ENCODE data around the gene CDC42SE1. TPM values are rescaled to one million over a fixed set of nuclear protein-coding genes. Genes with fewer than 3 reads are reported as not detected.

Gene CDC42SE1
- total RNA-seq, 1 experiment from 2014 or later, result 60.8 TPM

DNA sequence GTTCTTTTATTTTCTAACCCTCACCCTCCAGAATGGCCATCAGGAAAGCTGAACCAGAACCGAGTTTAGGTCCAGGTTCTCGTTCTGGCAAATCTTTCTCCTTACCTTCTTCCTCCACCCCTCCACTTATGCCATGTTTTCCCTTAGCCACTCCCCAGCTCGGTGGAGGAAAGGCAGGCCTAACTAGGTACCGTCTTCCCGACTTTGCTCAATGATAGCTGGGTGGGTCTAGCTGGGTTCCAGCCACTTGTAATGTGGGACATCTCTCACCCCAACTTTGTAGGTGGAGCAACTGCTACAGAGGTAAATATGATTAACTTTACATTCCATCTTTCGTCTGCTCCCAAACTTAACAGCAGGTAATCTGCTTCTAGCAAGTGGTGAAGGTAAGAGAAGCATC is 22.4 kb downstream of the CDC42SE1 start:
- H3F3A ChIP-seq (ENCODE audit: low read length, unreplicated experiment), result no peaks in the 10 kb centered on the region
- no TSS peak for BruUV-seq (replicated peaks)
- POLR2A ChIA-PET (ENCODE audit: unreplicated experiment), result no interaction called here

DNA sequence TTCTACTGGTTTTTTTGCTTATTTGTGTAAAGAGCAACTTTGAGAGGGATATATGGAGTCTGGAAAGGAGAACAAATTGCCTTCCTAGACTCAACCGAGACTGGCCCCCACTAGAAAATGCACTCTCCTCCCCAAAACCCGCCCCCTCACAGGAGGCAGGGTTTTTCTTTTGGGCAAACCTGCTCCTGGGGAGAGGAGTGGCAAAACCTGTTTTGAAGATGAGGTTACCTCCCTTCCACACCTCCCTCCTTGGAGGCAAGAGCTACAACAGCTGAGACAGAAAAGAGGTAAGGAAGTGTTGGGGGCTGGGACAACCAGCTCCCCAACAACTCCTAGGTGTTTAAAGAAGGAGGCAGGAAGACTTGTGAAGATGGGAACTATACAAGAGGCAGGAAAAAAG is 23.1 kb downstream of the CDC42SE1 start, which contains the start of gene BNIPL:
TSS of gene BNIPL (plus strand) at position 231 of the 400 bp plus-strand sequence. CDS start at position 371, 140 bp downstream.
- Histone ChIP-seq H4K20me1 (ENCODE audit: low read length) (no peaks in the 10 kb centered on the region), H3K9ac (ENCODE audit: low read length) (no peak within 1 kb of the TSS), H3K27ac (ENCODE audit: low read length) (no peak within 1 kb of the TSS), H3K27me3 (ENCODE audit: low read length) (no peaks in the 10 kb centered on the region), H3K79me2 (ENCODE audit: low read length) (no peaks in the 10 kb centered on the region), H2AFZ (ENCODE audit: low read length) (no peak within 1 kb of the TSS), H3K4me1 (ENCODE audit: insufficient read depth, low read length) (peaks cover 5% of the 10 kb centered on the region), H3F3A (ENCODE audit: low read length, unreplicated experiment) (no peaks in the 10 kb centered on the region), H3K4me3 (ENCODE audit: low read length) (no peak within 1 kb of the TSS), H3K36me3 (ENCODE audit: low read depth, low read length) (no peaks in the 10 kb centered on the region; the same call in 1 of the 2 replicates), H3K9me3 (ENCODE audit: low read length) (no peaks in the 10 kb centered on the region), H3K9me2 (replicated peaks; ENCODE audit: low read length) (no peaks in the 10 kb centered on the region), H3K4me2 (ENCODE audit: low read length) (no peak within 1 kb of the TSS)
- intact Hi-C loops (cut with micrococcal nuclease), result no loop called here
- CTCF ChIA-PET, result no interaction called here
- ATAC-seq (no peak), DNase-seq (peak; percentile 21)
- no TSS peak for BruUV-seq (replicated peaks)
- POLR2A ChIA-PET (ENCODE audit: unreplicated experiment), result no interaction called here
- no peak for TF ChIP-seq EZH2phosphoT487 (IDR thresholded peaks at IDR 0.05; ENCODE audit: borderline replicate concordance, low read length)
- TF ChIP-seq, protein P1, sequence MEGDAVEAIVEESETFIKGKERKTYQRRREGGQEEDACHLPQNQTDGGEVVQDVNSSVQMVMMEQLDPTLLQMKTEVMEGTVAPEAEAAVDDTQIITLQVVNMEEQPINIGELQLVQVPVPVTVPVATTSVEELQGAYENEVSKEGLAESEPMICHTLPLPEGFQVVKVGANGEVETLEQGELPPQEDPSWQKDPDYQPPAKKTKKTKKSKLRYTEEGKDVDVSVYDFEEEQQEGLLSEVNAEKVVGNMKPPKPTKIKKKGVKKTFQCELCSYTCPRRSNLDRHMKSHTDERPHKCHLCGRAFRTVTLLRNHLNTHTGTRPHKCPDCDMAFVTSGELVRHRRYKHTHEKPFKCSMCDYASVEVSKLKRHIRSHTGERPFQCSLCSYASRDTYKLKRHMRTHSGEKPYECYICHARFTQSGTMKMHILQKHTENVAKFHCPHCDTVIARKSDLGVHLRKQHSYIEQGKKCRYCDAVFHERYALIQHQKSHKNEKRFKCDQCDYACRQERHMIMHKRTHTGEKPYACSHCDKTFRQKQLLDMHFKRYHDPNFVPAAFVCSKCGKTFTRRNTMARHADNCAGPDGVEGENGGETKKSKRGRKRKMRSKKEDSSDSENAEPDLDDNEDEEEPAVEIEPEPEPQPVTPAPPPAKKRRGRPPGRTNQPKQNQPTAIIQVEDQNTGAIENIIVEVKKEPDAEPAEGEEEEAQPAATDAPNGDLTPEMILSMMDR (conservative IDR thresholded peaks at IDR 0.05; ENCODE audit: low read depth, low read length), result no peak
- no peak for TF ChIP-seq EZH2 (IDR thresholded peaks at IDR 0.05; ENCODE audit: low read length, unreplicated experiment)

More for the DNA sequence above, 22.4 kb downstream of the CDC42SE1 start:
- TF ChIP-seq, protein P1 (conservative IDR thresholded peaks at IDR 0.05; ENCODE audit: low read depth, low read length), result no peak
- no peak for TF ChIP-seq EZH2phosphoT487 (IDR thresholded peaks at IDR 0.05; ENCODE audit: borderline replicate concordance, low read length)
- TF ChIP-seq EZH2 (IDR thresholded peaks at IDR 0.05; ENCODE audit: low read length, unreplicated experiment), result no peak
- Histone ChIP-seq H3K36me3 (ENCODE audit: low read depth, low read length) (no peaks in the 10 kb centered on the region; the same call in 1 of the 2 replicates), H3K4me1 (ENCODE audit: insufficient read depth, low read length) (peaks cover 5% of the 10 kb centered on the region), H3K9me3 (ENCODE audit: low read length) (no peaks in the 10 kb centered on the region), H3K4me3 (ENCODE audit: low read length) (no peak overlapping the region), H2AFZ (ENCODE audit: low read length) (no peak overlapping the region), H3K9me2 (replicated peaks; ENCODE audit: low read length) (no peaks in the 10 kb centered on the region), H3K27me3 (ENCODE audit: low read length) (no peaks in the 10 kb centered on the region), H3K27ac (ENCODE audit: low read length) (no peak overlapping the region), H3K4me2 (ENCODE audit: low read length) (no peak overlapping the region), H4K20me1 (ENCODE audit: low read length) (no peaks in the 10 kb centered on the region), H3K9ac (ENCODE audit: low read length) (no peak overlapping the region), H3K79me2 (ENCODE audit: low read length) (no peaks in the 10 kb centered on the region)
- ATAC-seq, result no peak
- intact Hi-C loops (cut with micrococcal nuclease), result no loop called here
- CTCF ChIA-PET, result no interaction called here
- no peak for DNase-seq

DNA sequence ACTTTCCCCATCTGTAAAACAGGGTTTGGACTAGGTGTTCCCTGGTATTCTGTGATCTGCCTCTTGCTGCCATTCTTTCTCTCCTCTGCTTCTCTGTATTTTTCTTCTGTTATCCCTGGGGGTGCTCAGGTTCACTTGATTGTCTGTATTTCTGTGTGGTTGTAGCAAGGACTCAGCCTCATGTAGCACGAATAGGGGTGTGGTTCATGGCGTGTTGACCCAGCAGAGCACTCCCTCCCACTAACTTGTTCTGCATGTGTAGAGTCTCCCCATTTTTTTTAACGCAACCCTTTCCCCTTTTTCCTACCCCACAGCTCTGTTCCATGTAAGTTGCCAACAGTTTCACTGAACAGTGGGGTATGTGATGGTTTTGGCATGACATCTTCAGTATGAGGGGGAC is 24.3 kb downstream of the CDC42SE1 start:
- no peak overlapping the region for H3K4me3 ChIP-seq (ENCODE audit: low read length)
- BruUV-seq (replicated peaks), result TSS peak; percentile 23
- no peaks in the 10 kb centered on the region for H3K9me2 ChIP-seq (replicated peaks; ENCODE audit: low read length)
- ChIA-PET POLR2A (ENCODE audit: unreplicated experiment) (no interaction called here), CTCF (no interaction called here)
- H3K9me3 ChIP-seq (ENCODE audit: low read length), result no peaks in the 10 kb centered on the region
- H3K27me3 ChIP-seq (ENCODE audit: low read length), result no peaks in the 10 kb centered on the region
- no peaks in the 10 kb centered on the region for H4K20me1 ChIP-seq (ENCODE audit: low read length)
- H3F3A ChIP-seq (ENCODE audit: low read length, unreplicated experiment), result no peaks in the 10 kb centered on the region
- H3K79me2 ChIP-seq (ENCODE audit: low read length), result no peaks in the 10 kb centered on the region
- H3K27ac ChIP-seq (ENCODE audit: low read length), result no peak overlapping the region
- ATAC-seq, result no peak
- H3K4me1 ChIP-seq (ENCODE audit: insufficient read depth, low read length), result peaks cover 5% of the 10 kb centered on the region
- no peak overlapping the region for H3K9ac ChIP-seq (ENCODE audit: low read length)
- intact Hi-C loops (cut with micrococcal nuclease), result no loop called here
- no peaks in the 10 kb centered on the region; the same call in 1 of the 2 replicates for H3K36me3 ChIP-seq (ENCODE audit: low read depth, low read length)
- no peak overlapping the region for H2AFZ ChIP-seq (ENCODE audit: low read length)
- TF ChIP-seq EZH2 (IDR thresholded peaks at IDR 0.05; ENCODE audit: low read length, unreplicated experiment) (no peak), EZH2phosphoT487 (IDR thresholded peaks at IDR 0.05; ENCODE audit: borderline replicate concordance, low read length) (no peak)
- TF ChIP-seq, protein P1 (conservative IDR thresholded peaks at IDR 0.05; ENCODE audit: low read depth, low read length), result no peak
- H3K4me2 ChIP-seq (ENCODE audit: low read length), result no peak overlapping the region
- DNase-seq, result no peak
